Lower leg skin (tissue), 3 donors: ENCODE measurements around the gene NPIPA7.
"Not testable (repeated sequence)": the region's sequence is repeated elsewhere in the genome, so short reads cannot be mapped to it uniquely, and the experiment has no call there.

Source experiments
- POLR2A ChIP-seq, 2 donors: fragments of 450-650 bp; IDR thresholded peaks; one replicate each; pipeline ENCODE4 v1.6.1; 2016 to 2017; ENCODE audit warnings: antibody characterized with exemption in 2 of 2, mild to moderate bottlenecking in 1 of 2, moderate library complexity in 1 of 2
- TF ChIP-seq, protein P1 (sequence below), 3 donors: fragments of 450-650 bp; IDR thresholded peaks; one replicate each; pipeline ENCODE4 v1.5.1; 2016; ENCODE audit warnings: antibody characterized with exemption in 3 of 3, mild to moderate bottlenecking in 3 of 3, moderate library complexity in 2 of 3

DNA sequence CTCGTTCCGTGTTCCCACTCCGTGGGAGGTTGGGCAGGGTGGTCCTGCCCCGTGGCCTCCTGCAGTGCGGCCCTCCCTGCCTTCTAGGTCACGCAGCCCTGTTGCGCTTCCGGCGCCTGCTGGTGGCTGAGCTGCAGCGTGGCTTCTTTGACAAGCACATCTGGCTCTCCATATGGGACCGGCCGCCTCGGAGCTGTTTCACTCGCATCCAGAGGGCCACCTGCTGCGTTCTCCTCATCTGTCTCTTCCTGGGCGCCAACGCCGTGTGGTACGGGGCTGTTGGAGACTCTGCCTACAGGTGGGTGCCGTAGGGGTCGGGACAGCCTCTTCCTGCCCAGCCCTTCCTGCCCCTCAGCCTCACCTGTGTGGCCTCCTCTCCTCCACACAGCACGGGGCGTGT, 47.5 kb upstream of the NPIPA7 start:
- TF ChIP-seq, protein P1, sequence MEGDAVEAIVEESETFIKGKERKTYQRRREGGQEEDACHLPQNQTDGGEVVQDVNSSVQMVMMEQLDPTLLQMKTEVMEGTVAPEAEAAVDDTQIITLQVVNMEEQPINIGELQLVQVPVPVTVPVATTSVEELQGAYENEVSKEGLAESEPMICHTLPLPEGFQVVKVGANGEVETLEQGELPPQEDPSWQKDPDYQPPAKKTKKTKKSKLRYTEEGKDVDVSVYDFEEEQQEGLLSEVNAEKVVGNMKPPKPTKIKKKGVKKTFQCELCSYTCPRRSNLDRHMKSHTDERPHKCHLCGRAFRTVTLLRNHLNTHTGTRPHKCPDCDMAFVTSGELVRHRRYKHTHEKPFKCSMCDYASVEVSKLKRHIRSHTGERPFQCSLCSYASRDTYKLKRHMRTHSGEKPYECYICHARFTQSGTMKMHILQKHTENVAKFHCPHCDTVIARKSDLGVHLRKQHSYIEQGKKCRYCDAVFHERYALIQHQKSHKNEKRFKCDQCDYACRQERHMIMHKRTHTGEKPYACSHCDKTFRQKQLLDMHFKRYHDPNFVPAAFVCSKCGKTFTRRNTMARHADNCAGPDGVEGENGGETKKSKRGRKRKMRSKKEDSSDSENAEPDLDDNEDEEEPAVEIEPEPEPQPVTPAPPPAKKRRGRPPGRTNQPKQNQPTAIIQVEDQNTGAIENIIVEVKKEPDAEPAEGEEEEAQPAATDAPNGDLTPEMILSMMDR (IDR thresholded peaks at IDR 0.05): not testable (repeated sequence)
- TF ChIP-seq POLR2A (IDR thresholded peaks at IDR 0.05): not testable (repeated sequence)
